OCI-LY1 (cell line): Measurements from ENCODE around the gene PAMR1.

Experiments
- H2AFZ ChIP-seq: fragments of 200-600 bp; sonication (generic), shearing (Covaris generic); 2 replicates; pipeline ENCODE4 v1.6.0; 2014; ENCODE audit warnings: antibody characterized with exemption, mild to moderate bottlenecking, low read length
- H3F3A ChIP-seq: fragments of 200-600 bp; sonication (generic), shearing (Covaris generic); 2 replicates; pipeline ENCODE4 v1.6.0; 2014; ENCODE audit warnings: mild to moderate bottlenecking, antibody characterized with exemption, low read length, moderate library complexity; ENCODE audit not compliant: insufficient read depth
- H3K27ac ChIP-seq: fragments of 200-600 bp; sonication (generic); 2 replicates; pipeline ENCODE4 v1.5.1; 2014; ENCODE audit warnings: low read length, mixed run types, mild to moderate bottlenecking, low read depth; ENCODE audit not compliant: poor library complexity, severe bottlenecking
- H3K27me3 ChIP-seq: fragments of 200-600 bp; sonication (generic); 2 replicates; pipeline ENCODE4 v1.6.0; 2014; ENCODE audit warnings: antibody characterized with exemption, mild to moderate bottlenecking, low read length, moderate library complexity; ENCODE audit not compliant: insufficient read depth
- H3K36me3 ChIP-seq: fragments of 200-600 bp; sonication (generic); 2 replicates; pipeline ENCODE4 v1.6.1; 2014; ENCODE audit warnings: mild to moderate bottlenecking, antibody characterized with exemption, low read length, moderate library complexity, mixed read lengths; ENCODE audit not compliant: insufficient read depth
- H3K4me1 ChIP-seq: fragments of 200-600 bp; sonication (generic); 2 replicates; pipeline ENCODE4 v1.5.1; 2014; ENCODE audit warnings: mild to moderate bottlenecking, low read length, moderate library complexity; ENCODE audit not compliant: insufficient read depth, severe bottlenecking
- H3K4me2 ChIP-seq: fragments of 200-600 bp; sonication (generic), shearing (Covaris generic); 2 replicates; pipeline ENCODE4 v1.6.1; 2014; ENCODE audit warnings: low read length
- H3K4me3 ChIP-seq: fragments of 200-600 bp; sonication (generic); 2 replicates; pipeline ENCODE4 v1.5.1; 2014; ENCODE audit warnings: low read length, low read depth, mild to moderate bottlenecking, mixed read lengths; ENCODE audit not compliant: poor library complexity, severe bottlenecking
- H3K79me2 ChIP-seq: fragments of 200-600 bp; shearing (Covaris generic); 2 replicates; pipeline ENCODE4 v1.6.1; 2016; ENCODE audit warnings: mixed run types, low read length, mixed read lengths; ENCODE audit not compliant: insufficient read depth
- H3K9ac ChIP-seq: fragments of 200-600 bp; sonication (generic), shearing (Covaris generic); 2 replicates; pipeline ENCODE4 v1.6.1; 2014; ENCODE audit warnings: mild to moderate bottlenecking, low read length, mixed read lengths
- H3K9me2 ChIP-seq: fragments of 200-600 bp; sonication (generic), shearing (Covaris generic); 2 replicates; pipeline ENCODE4 v1.6.1; 2014; ENCODE audit warnings: low read depth, mild to moderate bottlenecking, low read length, mixed read lengths
- H3K9me3 ChIP-seq: fragments of 200-600 bp; shearing (Covaris generic); 2 replicates; pipeline ENCODE4 v1.6.1; 2014; ENCODE audit warnings: low read length, mixed read lengths
- H4K20me1 ChIP-seq: fragments of 200-600 bp; sonication (generic), shearing (Covaris generic); 2 replicates; pipeline ENCODE4 v1.6.0; 2016; ENCODE audit warnings: mild to moderate bottlenecking, low read length; ENCODE audit not compliant: insufficient read depth
- EZH2 ChIP-seq: fragments of 200-600 bp; sonication (generic), shearing (Covaris generic); IDR thresholded peaks from 2 replicates; pipeline ENCODE4 v1.8.0; 2017; ENCODE audit warnings: borderline replicate concordance, mixed run types, mild to moderate bottlenecking, antibody characterized with exemption, low read length, moderate library complexity, mixed read lengths
- TF ChIP-seq, protein P1 (sequence below): fragments of 200-600 bp; sonication (generic), shearing (Covaris generic); IDR thresholded peaks from 2 replicates; pipeline ENCODE4 v1.5.1; 2017; ENCODE audit warnings: mild to moderate bottlenecking, antibody characterized with exemption, low read length, moderate library complexity, mixed read lengths

The PAMR1 gene

DNA sequence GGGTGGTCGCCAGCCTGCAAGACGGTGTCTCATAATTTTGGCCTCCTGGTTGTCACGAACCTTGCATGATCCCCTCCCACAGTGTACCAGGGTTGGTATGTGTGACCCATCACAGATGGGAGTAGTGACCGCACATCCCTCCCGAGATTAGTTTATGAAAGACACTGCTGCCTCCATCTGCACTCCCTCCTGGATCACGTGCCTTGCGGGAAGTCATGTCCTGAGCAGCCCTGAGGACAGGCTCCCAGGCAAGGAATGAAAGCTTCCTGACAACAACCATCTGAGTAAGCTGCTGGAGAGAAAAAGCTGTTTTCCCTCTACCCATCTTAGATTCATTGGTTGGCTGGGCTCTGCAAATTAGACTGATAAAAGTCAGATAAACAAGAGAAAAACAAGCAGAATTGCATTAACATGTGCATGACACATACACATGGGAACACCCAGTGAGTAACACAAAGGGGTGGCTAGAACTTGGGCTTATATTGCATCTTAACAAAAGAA lies 14.4 kb upstream of the PAMR1 start:
- Histone ChIP-seq H3K9me2 (no peaks in the 10 kb centered on the region), H3K27me3 (no peaks in the 10 kb centered on the region), H3K79me2 (no peaks in the 10 kb centered on the region), H3K4me3 (no peak overlapping the region), H2AFZ (no peak overlapping the region), H3K36me3 (no peaks in the 10 kb centered on the region), H3F3A (no peaks in the 10 kb centered on the region), H3K27ac (no peak overlapping the region), H4K20me1 (no peaks in the 10 kb centered on the region), H3K9me3 (no peaks in the 10 kb centered on the region), H3K4me2 (no peak overlapping the region), H3K9ac (no peak overlapping the region), H3K4me1 (no peaks in the 10 kb centered on the region)
- TF ChIP-seq, protein P1, sequence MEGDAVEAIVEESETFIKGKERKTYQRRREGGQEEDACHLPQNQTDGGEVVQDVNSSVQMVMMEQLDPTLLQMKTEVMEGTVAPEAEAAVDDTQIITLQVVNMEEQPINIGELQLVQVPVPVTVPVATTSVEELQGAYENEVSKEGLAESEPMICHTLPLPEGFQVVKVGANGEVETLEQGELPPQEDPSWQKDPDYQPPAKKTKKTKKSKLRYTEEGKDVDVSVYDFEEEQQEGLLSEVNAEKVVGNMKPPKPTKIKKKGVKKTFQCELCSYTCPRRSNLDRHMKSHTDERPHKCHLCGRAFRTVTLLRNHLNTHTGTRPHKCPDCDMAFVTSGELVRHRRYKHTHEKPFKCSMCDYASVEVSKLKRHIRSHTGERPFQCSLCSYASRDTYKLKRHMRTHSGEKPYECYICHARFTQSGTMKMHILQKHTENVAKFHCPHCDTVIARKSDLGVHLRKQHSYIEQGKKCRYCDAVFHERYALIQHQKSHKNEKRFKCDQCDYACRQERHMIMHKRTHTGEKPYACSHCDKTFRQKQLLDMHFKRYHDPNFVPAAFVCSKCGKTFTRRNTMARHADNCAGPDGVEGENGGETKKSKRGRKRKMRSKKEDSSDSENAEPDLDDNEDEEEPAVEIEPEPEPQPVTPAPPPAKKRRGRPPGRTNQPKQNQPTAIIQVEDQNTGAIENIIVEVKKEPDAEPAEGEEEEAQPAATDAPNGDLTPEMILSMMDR = no peak
- TF ChIP-seq EZH2 = no peak

DNA sequence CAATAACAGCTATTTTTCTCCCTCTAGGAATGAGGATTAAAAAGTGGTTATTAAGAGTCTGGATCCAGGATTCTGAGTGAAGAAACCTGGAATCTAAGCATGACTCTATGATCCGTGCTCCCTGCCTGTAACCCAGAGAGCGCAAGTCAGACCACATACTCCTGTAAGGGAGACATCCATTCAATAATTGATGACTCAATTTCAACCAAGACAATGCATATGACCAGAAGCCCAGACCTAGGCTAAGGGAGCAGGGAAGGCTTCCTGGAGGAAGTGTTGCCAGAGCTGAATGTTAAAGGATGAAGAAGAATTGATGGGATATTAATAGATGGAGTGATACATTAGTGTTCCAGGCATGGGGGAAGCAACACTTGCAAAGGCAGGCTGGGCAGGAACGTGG lies 13.8 kb upstream of the PAMR1 start:
- H3K9ac ChIP-seq = no peak overlapping the region
- no peaks in the 10 kb centered on the region for H3K9me3 ChIP-seq
- H3K4me2 ChIP-seq = no peak overlapping the region
- TF ChIP-seq EZH2 = no peak
- TF ChIP-seq, protein P1 = no peak
- H3K4me1 ChIP-seq = no peaks in the 10 kb centered on the region
- H3K36me3 ChIP-seq = no peaks in the 10 kb centered on the region
- no peak overlapping the region for H3K27ac ChIP-seq
- H3F3A ChIP-seq = no peaks in the 10 kb centered on the region
- no peak overlapping the region for H3K4me3 ChIP-seq
- no peaks in the 10 kb centered on the region for H3K79me2 ChIP-seq
- H3K9me2 ChIP-seq = no peaks in the 10 kb centered on the region
- no peak overlapping the region for H2AFZ ChIP-seq
- H3K27me3 ChIP-seq = no peaks in the 10 kb centered on the region
- no peaks in the 10 kb centered on the region for H4K20me1 ChIP-seq

DNA sequence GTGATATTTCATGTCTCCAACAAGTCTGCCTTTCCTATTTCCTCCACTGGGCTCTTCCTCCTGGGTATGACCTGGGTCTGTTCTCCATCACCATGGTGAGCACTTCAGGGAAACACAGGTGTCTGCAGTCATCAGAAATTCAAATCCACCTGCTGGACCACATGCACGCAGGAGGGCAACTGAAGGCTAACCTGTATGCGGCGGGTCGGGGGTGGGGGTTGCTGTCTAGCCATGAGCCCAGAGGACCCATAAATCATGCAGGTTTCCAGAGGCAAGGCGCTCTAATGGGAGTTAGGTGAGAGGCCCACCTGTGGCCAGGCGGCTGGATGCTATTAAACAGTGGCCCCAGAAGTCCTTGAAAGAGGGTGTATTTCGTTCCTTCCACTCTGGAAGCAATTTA lies 11.1 kb upstream of the PAMR1 start:
- Histone ChIP-seq H3K4me2 (no peak overlapping the region), H3K9ac (no peak overlapping the region), H3K27ac (no peak overlapping the region), H4K20me1 (no peaks in the 10 kb centered on the region), H3F3A (no peaks in the 10 kb centered on the region), H3K9me2 (no peaks in the 10 kb centered on the region), H2AFZ (no peak overlapping the region), H3K4me1 (no peaks in the 10 kb centered on the region), H3K79me2 (no peaks in the 10 kb centered on the region), H3K4me3 (no peak overlapping the region), H3K9me3 (no peaks in the 10 kb centered on the region), H3K36me3 (no peaks in the 10 kb centered on the region), H3K27me3 (no peaks in the 10 kb centered on the region)
- no peak for TF ChIP-seq EZH2
- TF ChIP-seq, protein P1 = no peak
